K562 (cell line): ENCODE results near the gene FAM118B. TPM values are rescaled to one million over a fixed set of nuclear protein-coding genes. Genes with fewer than 3 reads are reported as not detected.

Experiments used
- CREB1 ChIP-seq, 2 experiments: sonication (generic) in 1 of 2; formaldehyde crosslinking in 1 of 2; IDR thresholded peaks; 2 replicates each; pipeline versions ENCODE4 v1.6.1 to v1.8.0; 2012 to 2022; ENCODE audit warnings: inconsistent platforms in 1 of 2, mild to moderate bottlenecking in 1 of 2, missing genetic modification reagents in 1 of 2, moderate library complexity in 1 of 2
- CREM ChIP-seq: IDR thresholded peaks from 2 replicates; pipeline ENCODE4 v1.6.1; 2014; ENCODE audit warnings: antibody characterized with exemption, low read depth
- ELF4 ChIP-seq: fragments of 450-650 bp; formaldehyde crosslinking; IDR thresholded peaks from 2 replicates; pipeline ENCODE4 v1.4.0; 2022; ENCODE audit warnings: missing genetic modification characterization
- FOXM1 ChIP-seq, 2 experiments: fragments of 450-650 bp in 1 of 2; sonication (generic) in 1 of 2; formaldehyde crosslinking in 1 of 2; IDR thresholded peaks; 2 replicates each; pipeline versions ENCODE4 v1.6.1 to v1.9.0; 2017 to 2022; ENCODE audit warnings: low read depth in 2 of 2, mild to moderate bottlenecking in 2 of 2, missing genetic modification reagents in 1 of 2, moderate library complexity in 1 of 2
- LEF1 ChIP-seq: fragments of 450-650 bp; IDR thresholded peaks from 2 replicates; pipeline ENCODE4 v1.6.1; 2016; ENCODE audit warnings: mild to moderate bottlenecking
- MTA2 ChIP-seq: fragments of 450-650 bp; IDR thresholded peaks from 2 replicates; pipeline ENCODE4 v1.6.1; 2016; ENCODE audit warnings: low read depth
- MXI1 ChIP-seq: IDR thresholded peaks from 2 replicates; pipeline ENCODE4 v1.6.1; 2011; ENCODE audit warnings: low read depth, mild to moderate bottlenecking, improper control_type of control experiment, low read length
- NBN ChIP-seq: fragments of 450-650 bp; IDR thresholded peaks from 2 replicates; pipeline ENCODE4 v1.6.1; 2016; ENCODE audit warnings: low read depth, mild to moderate bottlenecking
- SUPT5H ChIP-seq: fragments of 450-650 bp; IDR thresholded peaks from 2 replicates; pipeline ENCODE4 v1.6.1; 2016
- TAF7 ChIP-seq: fragments of 450-650 bp; IDR thresholded peaks from 2 replicates; pipeline ENCODE4 v1.6.1; 2016; ENCODE audit warnings: missing genetic modification characterization, missing compliant biosample characterization
- ZNF175 ChIP-seq: fragments of 200-800 bp; sonication (Bioruptor generic); IDR thresholded peaks from 2 replicates; pipeline ENCODE4 v1.6.1; 2016; ENCODE audit warnings: low read depth, mild to moderate bottlenecking, missing genetic modification characterization, missing compliant biosample characterization
- ZNF584 ChIP-seq: fragments of 200-800 bp; sonication (Bioruptor generic); IDR thresholded peaks from 2 replicates; pipeline ENCODE4 v1.6.1; 2016; ENCODE audit warnings: low read depth, mild to moderate bottlenecking, missing genetic modification characterization, missing compliant biosample characterization
- ZNF76 ChIP-seq: fragments of 250-450 bp; sonication (Bioruptor Pico); IDR thresholded peaks from 2 replicates; pipeline ENCODE4 v1.4.0; 2020; ENCODE audit warnings: mild to moderate bottlenecking, moderate library complexity, borderline replicate concordance
- polyA plus RNA-seq, 8 experiments: library from polyadenylated mRNA; depleted of rRNA in 4 of 8; stranded (reverse) in 5 of 8; unstranded in 3 of 8; fragments of >200 nt; fragmentation: Nextera tagmentation in 2 of 8; fragmentation: Illumina TruSeq in 1 of 8; extraction: Ambion mirVana in 2 of 8; extraction: Trizol in 1 of 8; gene quantifications; 2 replicates each; pipeline versions ENCODE4 v1.2.1 to v1.2.3, GENCODE V29; 2011 to 2014; ENCODE audit warnings: inconsistent platforms in 1 of 8, missing spikeins in 1 of 8
- total RNA-seq, 7 experiments: library from RNA; depleted of rRNA in 6 of 7; stranded (reverse); fragments of >200 nt in 6 of 7; fragmentation: Illumina TruSeq in 2 of 7; extraction: Trizol in 2 of 7; gene quantifications; 2 replicates each; pipeline versions ENCODE4 v1.2.1 to v1.2.3, GENCODE V29; 2011 to 2021; ENCODE audit warnings: low replicate concordance in 1 of 7
- TF ChIP-seq, protein P1 (sequence below): fragments of 200-800 bp; sonication (Bioruptor generic); IDR thresholded peaks from 2 replicates; pipeline ENCODE4 v1.6.1; 2017; ENCODE audit warnings: missing genetic modification characterization, missing compliant biosample characterization
- TF ChIP-seq, protein P2 (sequence below), 2 experiments: IDR thresholded peaks; 2 replicates each; pipeline ENCODE4 v1.6.1; 2011; ENCODE audit warnings: borderline replicate concordance in 1 of 2, control low read depth in 1 of 2, low read depth in 1 of 2, low read length in 1 of 2, mild to moderate bottlenecking in 1 of 2, mixed read lengths in 1 of 2, moderate library complexity in 1 of 2; ENCODE audit not compliant: insufficient read depth in 1 of 2, insufficient read length in 1 of 2, poor library complexity in 1 of 2, severe bottlenecking in 1 of 2; ENCODE audit errors: extremely low read depth in 1 of 2
- TF ChIP-seq, protein P3 (sequence below): IDR thresholded peaks from 2 replicates; pipeline ENCODE4 v1.6.1; 2014; ENCODE audit warnings: antibody characterized with exemption
- TF ChIP-seq, protein P4 (sequence below): fragments of 450-650 bp; IDR thresholded peaks from 2 replicates; pipeline ENCODE4 v1.6.1; 2014; ENCODE audit warnings: low read depth, mild to moderate bottlenecking, moderate library complexity, borderline replicate concordance
- TF ChIP-seq, protein P5 (sequence below): fragments of 250-450 bp; sonication (Bioruptor Pico); IDR thresholded peaks from 2 replicates; pipeline ENCODE4 v1.9.0; 2021; ENCODE audit warnings: mild to moderate bottlenecking

Gene FAM118B
- total and polyA plus RNA-seq, 9 of the 15 experiments (the other 6 are each of a cell fraction or from before 2014, with no cell fraction given): 12.0 to 49.0 (median 22.1) TPM

DNA sequence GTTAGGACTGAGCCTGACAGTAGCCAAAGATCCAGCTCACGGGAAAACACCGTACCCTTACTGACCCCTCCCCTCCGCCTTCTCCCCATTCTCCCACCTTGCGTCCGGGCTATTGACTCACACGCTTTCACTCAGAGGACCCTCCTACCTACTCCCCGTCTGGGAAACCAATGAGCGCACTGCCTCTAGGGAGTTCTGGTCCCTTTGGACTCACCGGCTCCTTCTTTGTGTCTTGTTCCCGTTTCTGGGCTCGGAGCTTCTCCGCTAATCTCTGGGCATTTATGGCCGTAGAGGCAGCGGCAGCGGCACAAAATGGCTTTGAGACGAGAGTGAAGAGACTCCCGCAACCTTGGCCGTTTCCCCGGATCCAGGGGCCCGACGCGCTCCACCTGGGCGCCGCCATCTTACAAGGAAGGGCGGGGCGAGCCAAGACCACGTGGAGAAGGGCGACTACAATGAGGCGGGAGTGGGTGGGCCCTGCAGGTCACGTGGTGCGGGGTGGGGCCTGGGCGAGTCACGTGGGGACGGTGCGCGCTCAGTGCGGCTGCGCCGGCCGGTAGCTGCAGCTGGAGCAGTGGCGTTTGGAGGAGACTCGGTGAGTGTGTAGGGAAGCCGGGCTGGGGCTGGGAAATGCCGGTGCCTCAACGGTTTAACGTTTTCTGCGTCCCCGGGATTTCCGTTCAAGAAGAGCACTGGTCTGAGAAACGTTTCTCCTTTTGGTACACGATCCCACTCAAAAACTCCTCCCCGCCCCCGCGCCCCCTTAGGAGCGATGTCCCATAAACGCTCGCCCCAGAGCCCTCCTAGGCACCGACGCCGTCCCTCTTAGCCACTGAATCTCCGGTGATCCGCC, at the start of gene FAM118B, which contains the start of gene RPUSD4 (continued):
- TF ChIP-seq ELF4 (CRISPR knock-in tag): no peak
- TF ChIP-seq SUPT5H: peak; percentile 85
- peak; percentile 19; the same call in 1 of the 2 replicates for TF ChIP-seq NBN
- TF ChIP-seq, protein P1, sequence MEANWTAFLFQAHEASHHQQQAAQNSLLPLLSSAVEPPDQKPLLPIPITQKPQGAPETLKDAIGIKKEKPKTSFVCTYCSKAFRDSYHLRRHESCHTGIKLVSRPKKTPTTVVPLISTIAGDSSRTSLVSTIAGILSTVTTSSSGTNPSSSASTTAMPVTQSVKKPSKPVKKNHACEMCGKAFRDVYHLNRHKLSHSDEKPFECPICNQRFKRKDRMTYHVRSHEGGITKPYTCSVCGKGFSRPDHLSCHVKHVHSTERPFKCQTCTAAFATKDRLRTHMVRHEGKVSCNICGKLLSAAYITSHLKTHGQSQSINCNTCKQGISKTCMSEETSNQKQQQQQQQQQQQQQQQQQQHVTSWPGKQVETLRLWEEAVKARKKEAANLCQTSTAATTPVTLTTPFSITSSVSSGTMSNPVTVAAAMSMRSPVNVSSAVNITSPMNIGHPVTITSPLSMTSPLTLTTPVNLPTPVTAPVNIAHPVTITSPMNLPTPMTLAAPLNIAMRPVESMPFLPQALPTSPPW (CRISPR knock-in tag): peak; percentile 81
- TF ChIP-seq, protein P2, sequence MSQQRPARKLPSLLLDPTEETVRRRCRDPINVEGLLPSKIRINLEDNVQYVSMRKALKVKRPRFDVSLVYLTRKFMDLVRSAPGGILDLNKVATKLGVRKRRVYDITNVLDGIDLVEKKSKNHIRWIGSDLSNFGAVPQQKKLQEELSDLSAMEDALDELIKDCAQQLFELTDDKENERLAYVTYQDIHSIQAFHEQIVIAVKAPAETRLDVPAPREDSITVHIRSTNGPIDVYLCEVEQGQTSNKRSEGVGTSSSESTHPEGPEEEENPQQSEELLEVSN (IDR thresholded peaks at IDR 0.05; ENCODE audit: borderline replicate concordance in 1 of 2, extremely low read depth in 1 of 2, insufficient read depth in 1 of 2, insufficient read length in 1 of 2, low read depth in 1 of 2, low read length in 1 of 2, poor library complexity in 1 of 2, severe bottlenecking in 1 of 2): peak; percentile 75 to 78
- peak; percentile 44; the same call in 1 of the 2 replicates for TF ChIP-seq CREB1 (IDR thresholded peaks at IDR 0.05)
- peak; percentile 74 for TF ChIP-seq CREB1 (CRISPR knock-in tag; IDR thresholded peaks at IDR 0.05)
- no peak for TF ChIP-seq ZNF175 (CRISPR knock-in tag)
- TF ChIP-seq, protein P3, sequence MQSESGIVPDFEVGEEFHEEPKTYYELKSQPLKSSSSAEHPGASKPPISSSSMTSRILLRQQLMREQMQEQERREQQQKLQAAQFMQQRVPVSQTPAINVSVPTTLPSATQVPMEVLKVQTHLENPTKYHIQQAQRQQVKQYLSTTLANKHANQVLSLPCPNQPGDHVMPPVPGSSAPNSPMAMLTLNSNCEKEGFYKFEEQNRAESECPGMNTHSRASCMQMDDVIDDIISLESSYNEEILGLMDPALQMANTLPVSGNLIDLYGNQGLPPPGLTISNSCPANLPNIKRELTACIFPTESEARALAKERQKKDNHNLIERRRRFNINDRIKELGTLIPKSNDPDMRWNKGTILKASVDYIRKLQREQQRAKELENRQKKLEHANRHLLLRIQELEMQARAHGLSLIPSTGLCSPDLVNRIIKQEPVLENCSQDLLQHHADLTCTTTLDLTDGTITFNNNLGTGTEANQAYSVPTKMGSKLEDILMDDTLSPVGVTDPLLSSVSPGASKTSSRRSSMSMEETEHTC: peak; percentile 91
- TF ChIP-seq ZNF76 (CRISPR knock-in tag): peak; percentile 48; the same call in 1 of the 2 replicates
- no peak for TF ChIP-seq MTA2
- no peak for TF ChIP-seq FOXM1 (IDR thresholded peaks at IDR 0.05; ENCODE audit: low read depth)
- 0 out of 2 replicates have a peak, but pooled peaks have one; percentile 41 for TF ChIP-seq FOXM1 (CRISPR knock-in tag; IDR thresholded peaks at IDR 0.05; ENCODE audit: low read depth)
- TF ChIP-seq LEF1: peak; percentile 24; the same call in 1 of the 2 replicates
- TF ChIP-seq CREM: peak; percentile 87
- peak; percentile 85 for TF ChIP-seq TAF7
- TF ChIP-seq ZNF584 (CRISPR knock-in tag): no peak
- TF ChIP-seq, protein P4, sequence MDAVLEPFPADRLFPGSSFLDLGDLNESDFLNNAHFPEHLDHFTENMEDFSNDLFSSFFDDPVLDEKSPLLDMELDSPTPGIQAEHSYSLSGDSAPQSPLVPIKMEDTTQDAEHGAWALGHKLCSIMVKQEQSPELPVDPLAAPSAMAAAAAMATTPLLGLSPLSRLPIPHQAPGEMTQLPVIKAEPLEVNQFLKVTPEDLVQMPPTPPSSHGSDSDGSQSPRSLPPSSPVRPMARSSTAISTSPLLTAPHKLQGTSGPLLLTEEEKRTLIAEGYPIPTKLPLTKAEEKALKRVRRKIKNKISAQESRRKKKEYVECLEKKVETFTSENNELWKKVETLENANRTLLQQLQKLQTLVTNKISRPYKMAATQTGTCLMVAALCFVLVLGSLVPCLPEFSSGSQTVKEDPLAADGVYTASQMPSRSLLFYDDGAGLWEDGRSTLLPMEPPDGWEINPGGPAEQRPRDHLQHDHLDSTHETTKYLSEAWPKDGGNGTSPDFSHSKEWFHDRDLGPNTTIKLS: peak; percentile 67
- peak; percentile 96 for TF ChIP-seq MXI1
- TF ChIP-seq, protein P5, sequence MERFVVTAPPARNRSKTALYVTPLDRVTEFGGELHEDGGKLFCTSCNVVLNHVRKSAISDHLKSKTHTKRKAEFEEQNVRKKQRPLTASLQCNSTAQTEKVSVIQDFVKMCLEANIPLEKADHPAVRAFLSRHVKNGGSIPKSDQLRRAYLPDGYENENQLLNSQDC (CRISPR knock-in tag): no peak
